Smooth muscle cell (in vitro differentiated cells): ENCODE measurements around the gene TEAD1. TPM values are rescaled to one million over a fixed set of nuclear protein-coding genes. Genes with fewer than 3 reads are reported as not detected.

Source experiments
- polyA plus RNA-seq: library from polyadenylated mRNA; unstranded; fragments of >200 nt; fragmentation: Nextera tagmentation; extraction: Ambion mirVana; gene quantifications from 2 replicates; pipeline ENCODE4 v1.2.1, GENCODE V29; 2016
- small RNA-seq: library from RNA; depleted of rRNA; stranded (forward); fragments of <200 nt; gene quantifications from one replicate; pipeline ENCODE3, GENCODE V24; 2014
- total RNA-seq: library from RNA; depleted of rRNA; stranded (reverse); fragments of >200 nt; gene quantifications from 2 replicates; pipeline ENCODE4 v1.2.3, GENCODE V29; 2014

The TEAD1 gene
- total and polyA plus RNA-seq, 2 experiments from 2014 or later: 63.0 to 181 TPM

Small RNA genes lying within 50 kb of the gene (small RNA-seq; reads per million reads assigned to genes)
- gene RF00424: not detected
